HEK293T (cell line): ENCODE data around the gene BCL10.
A peak's percentile ranks its signal among the peaks of the same experiment; 100 is the strongest.

ENCODE experiments used
- CTCF ChIA-PET: fragments of 350-600 bp; formaldehyde crosslinking; extraction: SDS; loops from one replicate; lab custom pipeline; 2021; ENCODE audit warnings: antibody characterized with exemption, inconsistent platforms; lab: Yijun Ruan, JAX
- POLR2A ChIA-PET: fragments of 350-600 bp; formaldehyde crosslinking; extraction: SDS; loops from one replicate; lab custom pipeline; 2020; ENCODE audit warnings: antibody characterized with exemption, inconsistent platforms; lab: Yijun Ruan, JAX
- DNase-seq: peaks from one replicate; pipeline ENCODE4 v3.0.0; 2012; ENCODE audit warnings: mixed read lengths; ENCODE audit errors: extremely low spot score
- ARNT ChIP-seq: fragments of 450-650 bp; IDR thresholded peaks from 2 replicates; pipeline ENCODE4 v1.6.1; 2017; ENCODE audit warnings: mild to moderate bottlenecking
- BHLHE40 ChIP-seq: fragments of 450-650 bp; IDR thresholded peaks from 2 replicates; pipeline ENCODE4 v1.6.1; 2016; ENCODE audit warnings: mild to moderate bottlenecking, moderate library complexity, borderline replicate concordance
- CTBP1 ChIP-seq: fragments of 450-650 bp; IDR thresholded peaks from 2 replicates; pipeline ENCODE4 v1.6.1; 2016; ENCODE audit warnings: borderline replicate concordance
- ELF4 ChIP-seq: fragments of 450-650 bp; IDR thresholded peaks from 2 replicates; pipeline ENCODE4 v1.6.1; 2017; ENCODE audit warnings: antibody characterized with exemption
- FOXA1 ChIP-seq: fragments of 450-650 bp; IDR thresholded peaks from 2 replicates; pipeline ENCODE4 v1.6.1; 2016; ENCODE audit warnings: mild to moderate bottlenecking
- FOXK2 ChIP-seq: fragments of 450-650 bp; IDR thresholded peaks from 2 replicates; pipeline ENCODE4 v1.6.1; 2016; ENCODE audit warnings: mild to moderate bottlenecking
- FOXM1 ChIP-seq: fragments of 450-650 bp; IDR thresholded peaks from 2 replicates; pipeline ENCODE4 v1.6.1; 2017; ENCODE audit warnings: mild to moderate bottlenecking, borderline replicate concordance
- HDGF ChIP-seq: fragments of 450-650 bp; IDR thresholded peaks from 2 replicates; pipeline ENCODE4 v1.6.1; 2017; ENCODE audit warnings: antibody characterized with exemption, borderline replicate concordance
- L3MBTL2 ChIP-seq: fragments of 450-650 bp; conservative IDR thresholded peaks from 2 replicates; pipeline ENCODE4 v1.6.1; 2016; ENCODE audit warnings: mild to moderate bottlenecking
- LEF1 ChIP-seq: fragments of 450-650 bp; IDR thresholded peaks from 2 replicates; pipeline ENCODE4 v1.6.1; 2017; ENCODE audit warnings: mild to moderate bottlenecking, borderline replicate concordance
- NFRKB ChIP-seq: fragments of 450-650 bp; IDR thresholded peaks from 2 replicates; pipeline ENCODE4 v1.6.1; 2016; ENCODE audit warnings: mild to moderate bottlenecking, moderate library complexity
- PKNOX1 ChIP-seq: fragments of 450-650 bp; IDR thresholded peaks from 2 replicates; pipeline ENCODE4 v1.6.1; 2016
- SP1 ChIP-seq: fragments of 450-650 bp; IDR thresholded peaks from 2 replicates; pipeline ENCODE4 v1.6.1; 2017
- SUZ12 ChIP-seq: fragments of 450-650 bp; IDR thresholded peaks from 2 replicates; pipeline ENCODE4 v1.6.1; 2016; ENCODE audit warnings: mild to moderate bottlenecking
- TARDBP ChIP-seq: fragments of 450-650 bp; IDR thresholded peaks from 2 replicates; pipeline ENCODE4 v1.6.1; 2016
- ZNF384 ChIP-seq: fragments of 450-650 bp; IDR thresholded peaks from 2 replicates; pipeline ENCODE4 v1.6.1; 2016

BCL10 gene

GRCh38 chr1:85276215-85276977 is at the start of gene BCL10:
Gene BCL10, minus strand, starts transcription at chr1:85276632. Its CDS starts 280 bp downstream, at chr1:85276352.
- ChIA-PET CTCF (interaction anchor here (0.7 to 2.9 kb wide), 5 partner anchors 17 to 332 kb away, joined by 3 to 20 read pairs (median 5); partner anchors contain the start of gene C1orf52), POLR2A (interaction anchor here (0.6 to 3.0 kb wide), 13 partner anchors 8 to 583 kb away, joined by 3 to 26 read pairs (median 4); partner anchors contain the start of genes C1orf52, CCN1, MCOLN3 and ZNHIT6)
- peak; percentile 99 for DNase-seq
- TF ChIP-seq SUZ12 = no peak
- TF ChIP-seq PKNOX1 = no peak
- no peak for TF ChIP-seq ARNT
- TF ChIP-seq ELF4 = peak; percentile 86

GRCh38 chr1:85325920-85326319 is 49.5 kb upstream of the BCL10 start:
- TF ChIP-seq TARDBP (no peak), NFRKB (no peak), CTBP1 (no peak), ZNF384 (no peak), SP1 (no peak), ELF4 (no peak), FOXA1 (no peak), PKNOX1 (no peak), SUZ12 (no peak), FOXK2 (no peak), ARNT (no peak), FOXM1 (no peak)
- ChIA-PET CTCF (no interaction called here), POLR2A (no interaction called here)
- DNase-seq = no peak

- ChIA-PET POLR2A (no interaction called here), CTCF (interaction anchor here (0.7 kb wide), 1 partner anchor 175 kb away, joined by 6 read pairs; no protein-coding TSS in a partner anchor)
- no peak for TF ChIP-seq BHLHE40
- TF ChIP-seq HDGF = no peak
- TF ChIP-seq FOXK2 = no peak
- TF ChIP-seq ARNT = no peak
- no peak for TF ChIP-seq L3MBTL2
- TF ChIP-seq NFRKB = no peak
- TF ChIP-seq PKNOX1 = no peak
- TF ChIP-seq FOXA1 = no peak
- TF ChIP-seq SP1 = no peak
- TF ChIP-seq ELF4 = no peak
- no peak for TF ChIP-seq ZNF384
- no peak for TF ChIP-seq TARDBP
- no peak for TF ChIP-seq SUZ12
- TF ChIP-seq LEF1 = no peak
- DNase-seq = no peak
Observed at GRCh38 chr1:85323770-85324169, 47.3 kb upstream of the BCL10 start.

- TF ChIP-seq ELF4 = no peak
- TF ChIP-seq ZNF384 = no peak
- TF ChIP-seq NFRKB = no peak
- no peak for TF ChIP-seq FOXM1
- TF ChIP-seq ARNT = no peak
- TF ChIP-seq L3MBTL2 = no peak
- TF ChIP-seq BHLHE40 = no peak
- no peak for TF ChIP-seq HDGF
- TF ChIP-seq LEF1 = no peak
- no peak for TF ChIP-seq FOXK2
- no peak for TF ChIP-seq PKNOX1
- TF ChIP-seq CTBP1 = no peak
- no peak for TF ChIP-seq TARDBP
- no peak for TF ChIP-seq FOXA1
- TF ChIP-seq SUZ12 = no peak
- TF ChIP-seq SP1 = no peak
- POLR2A ChIA-PET = no interaction called here
- CTCF ChIA-PET = no interaction called here
Observed at GRCh38 chr1:85322655-85323054, 46.2 kb upstream of the BCL10 start.

GRCh38 chr1:85321237-85321964 is 45.0 kb upstream of the BCL10 start:
- no peak for TF ChIP-seq FOXK2
- no peak for TF ChIP-seq FOXM1
- no peak for TF ChIP-seq CTBP1
- TF ChIP-seq L3MBTL2 = no peak
- no peak for TF ChIP-seq SUZ12
- no peak for TF ChIP-seq ELF4
- no peak for TF ChIP-seq ZNF384
- no peak for TF ChIP-seq FOXA1
- no peak for TF ChIP-seq ARNT
- TF ChIP-seq HDGF = no peak
- no peak for TF ChIP-seq SP1
- TF ChIP-seq LEF1 = no peak
- no peak for TF ChIP-seq PKNOX1
- no peak for TF ChIP-seq NFRKB
- TF ChIP-seq TARDBP = no peak
- TF ChIP-seq BHLHE40 = no peak
- DNase-seq = no peak
- CTCF ChIA-PET = no interaction called here
- POLR2A ChIA-PET = no interaction called here

More at GRCh38 chr1:85322655-85323054, 46.2 kb upstream of the BCL10 start:
- DNase-seq = no peak
